ENCODE results near the gene CD44.

The CD44 gene

GRCh38 chr11:35271031-35271430 is 132.1 kb downstream of the CD44 start:
- no peak for DNase-seq

GRCh38 chr11:35272391-35272902 is 133.5 kb downstream of the CD44 start:
- peak; percentile 56 for DNase-seq

- no peak for DNase-seq
Measured at GRCh38 chr11:35274909-35275785, 136.2 kb downstream of the CD44 start.

DNA sequence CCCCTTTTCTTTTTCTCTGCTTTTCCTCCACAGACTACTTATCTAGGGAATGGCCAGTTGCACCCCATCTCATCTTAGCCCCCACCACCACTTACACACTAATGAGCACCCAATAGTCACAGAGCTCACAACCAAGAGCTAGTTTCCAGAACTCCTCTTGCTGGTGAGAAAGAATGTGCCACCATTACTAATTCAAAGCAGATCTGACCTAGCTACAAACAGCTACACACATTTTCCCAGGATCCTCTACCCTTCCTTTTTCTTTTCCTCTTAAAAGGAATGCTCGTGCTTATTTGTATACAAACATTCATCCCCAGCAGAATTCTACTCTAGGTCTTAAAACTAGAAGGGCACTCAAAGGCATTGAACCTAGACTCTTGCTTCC is 136.8 kb downstream of the CD44 start:
- DNase-seq, result no peak

- no peak for DNase-seq
Measured at GRCh38 chr11:35276396-35277145, 137.6 kb downstream of the CD44 start.

- DNase-seq, result no peak
Measured at GRCh38 chr11:35277827-35278226, 138.9 kb downstream of the CD44 start.

DNA sequence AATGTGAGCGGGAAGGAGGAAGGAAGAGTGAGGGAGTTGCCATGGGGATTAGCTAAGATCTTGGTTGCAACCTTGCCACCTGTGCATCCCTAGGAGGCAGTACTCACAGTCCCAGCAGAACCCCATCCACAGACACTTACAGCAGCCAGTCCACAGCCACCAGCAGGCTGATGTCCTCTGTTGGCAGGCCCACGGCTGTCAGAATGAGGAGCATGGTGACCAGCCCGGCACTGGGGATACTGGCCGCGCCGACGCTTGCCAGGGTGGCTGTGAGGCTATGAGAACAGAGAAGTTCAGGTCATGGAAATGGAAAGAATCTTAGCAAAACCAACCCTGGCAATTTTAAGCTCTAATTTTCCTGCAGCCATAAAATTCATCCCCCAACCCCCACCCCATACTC is 141.8 kb downstream of the CD44 start:
- no peak for DNase-seq

- no peak for DNase-seq
Measured at GRCh38 chr11:35281169-35281688, 142.3 kb downstream of the CD44 start.
